Epithelial cell of prostate (primary cell): Measurements from ENCODE around the gene RSAD1.

Experiments used
- DNase-seq: peaks from one replicate; pipeline ENCODE4 v3.0.0-alpha.2; 2011; ENCODE audit warnings: low read depth, low spot score
- H3K27ac ChIP-seq: fragments of 450-650 bp; 2 replicates; pipeline ENCODE4 v1.5.1; 2017; ENCODE audit warnings: mild to moderate bottlenecking

RSAD1 gene

DNA sequence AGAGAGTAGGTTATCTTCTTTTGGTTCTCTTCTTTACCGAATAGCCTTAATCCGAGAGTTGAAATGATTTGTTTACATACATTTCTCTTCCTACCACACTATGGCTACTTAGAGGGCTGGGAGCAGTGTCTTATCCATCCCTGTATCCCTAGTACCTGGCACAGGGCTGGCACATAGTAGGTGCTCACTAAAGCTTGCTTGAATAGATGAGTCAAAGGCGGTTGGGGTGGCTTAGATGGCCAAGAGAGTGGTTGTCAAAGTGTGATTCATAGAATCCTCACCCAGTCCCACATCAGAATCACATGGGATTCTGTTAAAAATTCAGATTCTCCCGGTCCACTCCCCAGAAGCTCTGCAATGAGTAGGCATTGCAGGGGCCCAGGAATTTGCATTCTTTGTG lies 21.0 kb upstream of the RSAD1 start:
- DNase-seq: no peak
- H3K27ac ChIP-seq: no peak overlapping the region

- no peak for DNase-seq
- H3K27ac ChIP-seq: peak overlapping the region; percentile 34
These were observed 20.4 kb upstream of the RSAD1 start for GRCh38 chr17:50458270-50458669.

- DNase-seq: peak; percentile 57
- H3K27ac ChIP-seq: peak overlapping the region; percentile 34
These were observed 19.7 kb upstream of the RSAD1 start for GRCh38 chr17:50458701-50459676.

GRCh38 chr17:50459756-50460155 lies 18.9 kb upstream of the RSAD1 start:
- no peak for DNase-seq
- H3K27ac ChIP-seq: no peak overlapping the region

GRCh38 chr17:50460831-50461526 lies 17.7 kb upstream of the RSAD1 start:
- no peak for DNase-seq
- H3K27ac ChIP-seq: no peak overlapping the region

GRCh38 chr17:50461550-50462132 lies 17.0 kb upstream of the RSAD1 start:
- no peak overlapping the region for H3K27ac ChIP-seq
- DNase-seq: no peak

DNA sequence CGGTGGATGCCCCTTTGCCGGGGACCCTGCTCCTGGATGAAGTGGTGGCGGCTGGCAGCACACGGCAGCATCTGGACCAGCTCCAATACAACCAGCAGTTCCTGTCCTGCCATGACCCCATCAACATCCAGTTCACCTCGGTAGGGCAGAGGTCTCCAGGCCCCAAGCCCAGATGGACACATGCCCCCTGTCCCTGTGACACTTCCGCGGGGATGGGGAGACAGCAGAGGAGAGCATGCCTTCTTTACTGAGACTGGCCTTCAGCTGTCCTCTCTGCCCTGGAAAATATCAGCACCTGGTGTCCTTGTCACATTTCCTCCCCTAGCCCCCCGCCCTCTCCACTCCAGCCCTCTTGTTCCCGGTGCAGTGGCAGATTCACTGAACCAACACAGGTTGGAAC lies 16.2 kb upstream of the RSAD1 start:
- H3K27ac ChIP-seq: no peak overlapping the region
- DNase-seq: no peak

DNA sequence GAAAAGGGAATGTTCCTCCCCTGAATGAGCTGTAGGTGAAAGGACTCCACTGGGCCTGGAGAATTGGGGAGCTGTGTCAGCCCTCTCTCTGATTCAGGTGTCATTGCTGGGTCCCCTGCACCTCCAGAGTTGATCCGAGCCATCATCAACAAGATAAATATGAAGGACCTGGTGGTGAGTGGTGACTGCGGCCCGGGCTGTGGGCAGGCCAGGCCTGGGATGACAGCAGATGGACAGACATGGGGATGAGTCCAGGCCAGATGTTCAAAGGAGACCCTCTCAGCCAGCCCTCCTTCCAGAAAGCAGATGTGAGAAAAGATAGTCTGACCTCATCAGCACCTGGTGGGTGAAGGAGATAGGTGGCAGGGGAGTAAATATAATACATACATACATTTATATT lies 14.5 kb upstream of the RSAD1 start:
- no peak for DNase-seq
- H3K27ac ChIP-seq: no peak overlapping the region

- DNase-seq: no peak
These were observed 13.9 kb upstream of the RSAD1 start for GRCh38 chr17:50464736-50465135.

GRCh38 chr17:50465171-50465570 lies 13.5 kb upstream of the RSAD1 start:
- H3K27ac ChIP-seq: no peak overlapping the region
- no peak for DNase-seq

More at GRCh38 chr17:50464736-50465135, 13.9 kb upstream of the RSAD1 start:
- H3K27ac ChIP-seq: no peak overlapping the region

DNA sequence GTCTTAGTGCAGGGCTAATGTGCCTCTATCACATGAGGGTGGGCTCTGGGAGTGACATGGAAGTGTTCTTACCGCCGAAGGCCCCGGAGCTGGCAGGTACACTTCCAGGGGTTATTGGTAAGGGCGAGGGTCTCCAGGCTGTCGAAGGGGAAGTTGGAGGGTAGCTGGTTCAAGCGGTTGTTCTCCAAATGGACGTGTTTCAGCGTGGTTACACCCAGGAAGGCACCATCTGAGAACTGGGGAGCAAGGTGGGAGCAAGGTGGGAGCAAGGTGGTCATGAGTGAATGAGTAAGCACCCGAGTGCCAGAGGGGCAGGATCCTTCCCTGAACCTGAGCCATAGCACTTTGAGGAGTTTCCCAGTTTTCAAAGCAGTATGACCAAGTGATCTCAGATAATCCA lies 13.0 kb upstream of the RSAD1 start:
- no peak for DNase-seq

GRCh38 chr17:50466371-50467113 lies 12.1 kb upstream of the RSAD1 start:
- DNase-seq: no peak
- H3K27ac ChIP-seq: no peak overlapping the region

More for the DNA sequence above, 13.0 kb upstream of the RSAD1 start:
- no peak overlapping the region for H3K27ac ChIP-seq

DNA sequence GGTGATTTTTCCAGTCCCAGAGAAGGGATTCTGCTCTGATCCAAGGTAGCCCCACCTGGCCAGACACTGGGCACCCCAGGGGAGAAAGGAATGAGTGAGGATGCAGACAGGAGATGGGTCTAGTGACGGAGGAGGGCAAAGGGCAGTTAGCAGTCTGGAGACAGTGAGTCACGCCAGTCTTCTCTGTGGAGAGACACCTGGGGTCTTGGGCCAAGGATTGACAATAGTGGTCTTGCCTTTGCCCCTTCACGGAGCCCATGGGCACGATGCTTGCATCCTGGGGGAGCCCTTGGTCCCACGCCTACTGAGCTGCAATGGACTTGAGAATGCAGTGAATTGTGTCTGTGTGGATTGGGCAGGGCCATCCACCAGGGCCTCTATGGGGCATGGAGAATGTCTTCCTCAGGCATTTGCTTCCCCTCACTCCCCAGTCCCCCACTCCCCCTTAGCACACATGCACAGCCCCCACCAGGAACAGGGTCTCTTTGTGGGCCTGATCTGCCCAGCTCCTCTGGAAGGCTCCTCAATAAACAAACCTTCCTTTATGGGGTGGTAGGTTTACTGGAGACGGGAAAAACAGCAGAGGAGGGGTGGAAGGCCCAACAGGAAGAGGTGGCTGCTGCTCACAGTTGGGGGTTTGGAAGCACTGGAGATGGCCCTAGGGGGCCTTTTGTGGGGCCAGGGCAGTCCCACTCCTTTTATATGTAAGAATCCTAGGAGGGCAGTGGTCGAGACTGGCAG lies 11.4 kb upstream of the RSAD1 start:
- H3K27ac ChIP-seq: no peak overlapping the region
- no peak for DNase-seq

DNA sequence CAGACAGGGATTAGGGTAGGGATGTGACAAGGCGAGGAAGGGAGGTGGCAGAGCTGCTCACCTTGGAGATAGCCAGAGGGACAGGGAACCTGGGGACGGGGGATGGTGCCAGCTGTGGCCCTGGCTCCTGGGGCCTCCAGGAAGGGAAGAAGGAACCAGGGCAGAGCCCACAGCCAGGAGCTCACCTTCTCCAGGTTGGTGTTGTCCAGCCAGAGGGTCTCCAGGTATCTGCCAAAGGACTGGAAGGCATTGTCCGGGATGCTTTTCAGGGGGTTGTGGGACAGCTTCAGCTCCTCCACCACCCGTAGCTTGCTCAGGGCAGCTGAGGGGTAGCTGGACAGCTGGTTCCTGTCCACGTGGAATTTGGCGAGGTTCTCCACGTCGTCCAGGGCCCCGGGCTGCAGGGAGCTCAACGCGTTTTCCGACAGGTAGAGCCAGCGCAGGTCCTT lies 10.8 kb upstream of the RSAD1 start:
- no peak for DNase-seq
- H3K27ac ChIP-seq: no peak overlapping the region

- no peak within 1 kb of the TSS for H3K27ac ChIP-seq
- no peak for DNase-seq
These were observed 10.1 kb upstream of the RSAD1 start, which contains the start of gene CHAD for GRCh38 chr17:50468304-50469207. TSS of gene CHAD (minus strand) at chr17:50468880. CDS start at chr17:50468813, 67 bp downstream.

DNA sequence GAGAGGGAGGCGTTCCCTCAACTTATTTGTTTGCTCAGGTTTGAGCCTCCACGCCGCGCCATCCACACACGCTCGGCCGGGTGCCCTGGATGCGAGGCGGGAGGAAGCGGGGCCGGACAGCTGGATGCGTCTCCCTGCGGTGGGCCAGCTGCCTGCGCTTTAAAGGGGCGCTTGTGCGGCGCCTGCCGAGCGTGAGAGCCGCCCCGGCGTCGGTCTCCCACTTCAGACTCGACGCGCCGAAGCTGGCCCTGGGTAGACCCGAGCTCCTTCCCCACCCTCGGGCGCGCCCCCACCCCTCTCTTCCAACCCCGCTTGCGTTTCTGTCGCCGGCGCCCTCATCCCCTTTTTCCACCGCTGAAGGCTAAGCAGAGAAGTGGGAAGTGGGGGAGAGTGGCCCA lies 9.5 kb upstream of the RSAD1 start:
- DNase-seq: no peak
- no peak overlapping the region for H3K27ac ChIP-seq

GRCh38 chr17:50469671-50470305 lies 8.9 kb upstream of the RSAD1 start:
- no peak overlapping the region for H3K27ac ChIP-seq
- no peak for DNase-seq

DNA sequence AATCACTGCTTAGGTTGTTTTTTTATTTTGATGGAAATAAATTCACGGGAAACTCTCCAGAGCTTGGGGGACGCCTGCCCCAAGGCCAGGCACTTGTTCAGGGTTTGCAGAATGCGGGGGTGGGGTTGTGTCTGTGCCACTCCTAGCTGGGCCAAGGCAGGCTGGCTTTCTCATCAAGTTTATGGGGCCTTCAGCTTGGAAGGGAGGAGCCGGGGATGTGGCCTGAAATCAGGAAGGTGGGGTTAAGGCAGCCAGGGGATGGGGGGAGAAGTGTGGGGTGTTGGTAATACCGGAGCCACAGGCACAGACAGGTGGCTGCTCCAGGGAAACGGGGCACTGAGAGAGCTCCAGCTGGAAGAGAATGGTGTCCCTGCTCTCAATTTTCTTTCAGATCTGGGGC lies 8.2 kb upstream of the RSAD1 start:
- no peak overlapping the region for H3K27ac ChIP-seq
- DNase-seq: no peak
